ENCODE results near the gene AP3B1. TPM values are rescaled to one million over a fixed set of nuclear protein-coding genes. Genes with fewer than 3 reads are reported as not detected.

The AP3B1 gene
- total RNA-seq, 4 donors from 2014 or later: 31.2 to 42.1 (median 36.2) TPM

DNA sequence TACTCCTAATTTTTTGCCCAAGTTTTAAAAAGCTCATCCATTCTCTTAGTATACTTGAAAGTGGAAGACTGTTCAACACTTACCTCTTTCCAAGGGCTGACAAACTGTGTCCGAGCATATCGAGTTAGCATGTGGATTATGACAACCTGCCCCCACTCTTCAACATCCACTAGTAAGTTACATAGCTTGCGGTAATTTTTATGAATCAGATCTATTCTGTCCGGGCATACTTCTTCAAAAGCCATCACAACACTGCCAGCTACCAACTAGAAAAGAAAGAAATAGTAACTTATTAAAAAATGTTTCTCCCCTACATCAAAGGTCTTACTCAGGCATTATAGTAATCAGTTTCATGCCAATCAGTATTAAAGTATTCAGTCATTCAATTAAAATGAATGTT, 78.5 kb downstream of the AP3B1 start:
- no peak overlapping the region for H3K4me3 ChIP-seq
- no peaks in the 10 kb centered on the region for H3K4me1 ChIP-seq
- 77% methylated on average over 4 of the region's 4 CpGs for WGBS
- intact Hi-C loops (cut with DNase I): no loop called here
- TF ChIP-seq, protein P1, sequence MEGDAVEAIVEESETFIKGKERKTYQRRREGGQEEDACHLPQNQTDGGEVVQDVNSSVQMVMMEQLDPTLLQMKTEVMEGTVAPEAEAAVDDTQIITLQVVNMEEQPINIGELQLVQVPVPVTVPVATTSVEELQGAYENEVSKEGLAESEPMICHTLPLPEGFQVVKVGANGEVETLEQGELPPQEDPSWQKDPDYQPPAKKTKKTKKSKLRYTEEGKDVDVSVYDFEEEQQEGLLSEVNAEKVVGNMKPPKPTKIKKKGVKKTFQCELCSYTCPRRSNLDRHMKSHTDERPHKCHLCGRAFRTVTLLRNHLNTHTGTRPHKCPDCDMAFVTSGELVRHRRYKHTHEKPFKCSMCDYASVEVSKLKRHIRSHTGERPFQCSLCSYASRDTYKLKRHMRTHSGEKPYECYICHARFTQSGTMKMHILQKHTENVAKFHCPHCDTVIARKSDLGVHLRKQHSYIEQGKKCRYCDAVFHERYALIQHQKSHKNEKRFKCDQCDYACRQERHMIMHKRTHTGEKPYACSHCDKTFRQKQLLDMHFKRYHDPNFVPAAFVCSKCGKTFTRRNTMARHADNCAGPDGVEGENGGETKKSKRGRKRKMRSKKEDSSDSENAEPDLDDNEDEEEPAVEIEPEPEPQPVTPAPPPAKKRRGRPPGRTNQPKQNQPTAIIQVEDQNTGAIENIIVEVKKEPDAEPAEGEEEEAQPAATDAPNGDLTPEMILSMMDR (IDR thresholded peaks at IDR 0.05): no peak
- TF ChIP-seq POLR2AphosphoS5 (IDR thresholded peaks at IDR 0.05) (no peak), EP300 (IDR thresholded peaks at IDR 0.05) (no peak), POLR2A (IDR thresholded peaks at IDR 0.05; ENCODE audit: low read depth) (no peak)
- no peak for DNase-seq (ENCODE audit: extremely low spot score)
- no peak overlapping the region for H3K27ac ChIP-seq (replicated peaks in 1 of 4)
- H3K36me3 ChIP-seq: peaks cover 0 to 12% (median 9%) of the 10 kb centered on the region in 4 donors
- peaks cover 0 to 1% (median 0%) of the 10 kb centered on the region in 4 donors for H3K9me3 ChIP-seq
- H3K27me3 ChIP-seq: no peaks in the 10 kb centered on the region

DNA sequence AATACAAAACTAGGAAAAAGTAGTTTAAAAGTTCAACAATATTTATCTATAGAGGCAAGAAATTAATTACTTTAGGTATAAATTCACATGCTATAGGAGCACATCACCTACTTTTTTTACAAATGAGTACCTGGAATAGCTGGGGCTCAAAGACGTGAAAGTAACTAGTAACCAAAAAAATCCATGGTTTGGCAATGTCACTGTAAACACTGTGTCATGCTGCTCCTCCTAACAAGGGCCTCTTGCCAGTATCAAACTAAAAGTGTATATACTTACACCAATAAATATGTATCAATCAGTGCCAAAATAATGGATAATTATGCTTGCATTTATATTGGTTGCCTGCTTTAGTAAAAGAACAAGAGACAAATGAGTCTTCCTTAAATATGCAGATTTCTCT, 78.9 kb downstream of the AP3B1 start:
- WGBS: 53% methylated on average over 1 of the region's 1 CpG
- intact Hi-C loops (cut with DNase I): no loop called here
- no peak for TF ChIP-seq EP300 (IDR thresholded peaks at IDR 0.05)
- TF ChIP-seq, protein P1 (IDR thresholded peaks at IDR 0.05): no peak
- no peak for TF ChIP-seq POLR2AphosphoS5 (IDR thresholded peaks at IDR 0.05)
- TF ChIP-seq POLR2A (IDR thresholded peaks at IDR 0.05; ENCODE audit: low read depth): no peak
- no peaks in the 10 kb centered on the region for H3K27me3 ChIP-seq
- H3K27ac ChIP-seq (replicated peaks in 1 of 4): no peak overlapping the region
- H3K4me1 ChIP-seq: no peaks in the 10 kb centered on the region
- no peaks in the 10 kb centered on the region for H3K9me3 ChIP-seq
- DNase-seq (ENCODE audit: extremely low spot score): no peak
- H3K4me3 ChIP-seq: no peak overlapping the region
- peaks cover 0 to 7% (median 5%) of the 10 kb centered on the region in 4 donors for H3K36me3 ChIP-seq

DNA sequence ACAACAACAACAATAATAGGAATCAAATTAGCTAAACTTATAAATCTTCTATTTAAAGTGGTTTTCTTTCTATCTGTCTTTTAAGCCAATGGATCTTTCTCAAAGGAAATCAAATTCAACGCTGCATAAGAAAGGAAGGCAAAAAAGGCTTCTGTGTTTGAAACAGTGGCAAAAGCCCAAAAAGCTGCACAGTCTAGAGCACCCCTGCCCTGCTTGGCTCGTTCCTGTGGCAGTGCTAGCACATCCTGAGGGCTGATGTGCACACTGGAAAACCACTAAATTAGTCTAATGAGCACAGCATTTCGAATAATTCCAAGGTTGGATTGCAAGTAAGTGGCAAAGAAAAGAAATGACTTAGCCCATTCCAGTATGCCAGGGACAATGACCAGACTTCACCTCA, 80.7 kb downstream of the AP3B1 start:
- no peaks in the 10 kb centered on the region for H3K4me1 ChIP-seq
- no peaks in the 10 kb centered on the region for H3K27me3 ChIP-seq
- no peak overlapping the region for H3K27ac ChIP-seq (replicated peaks in 1 of 4)
- no peaks in the 10 kb centered on the region for H3K9me3 ChIP-seq
- DNase-seq (ENCODE audit: extremely low spot score): no peak
- H3K4me3 ChIP-seq: no peak overlapping the region
- intact Hi-C loops (cut with DNase I): no loop called here
- peaks cover 0 to 8% (median 3%) of the 10 kb centered on the region in 4 donors for H3K36me3 ChIP-seq
- TF ChIP-seq POLR2A (IDR thresholded peaks at IDR 0.05; ENCODE audit: low read depth) (no peak), EP300 (IDR thresholded peaks at IDR 0.05) (no peak), POLR2AphosphoS5 (IDR thresholded peaks at IDR 0.05) (no peak)
- TF ChIP-seq, protein P1 (IDR thresholded peaks at IDR 0.05): no peak
- 89% methylated on average over 3 of the region's 3 CpGs for WGBS

DNA sequence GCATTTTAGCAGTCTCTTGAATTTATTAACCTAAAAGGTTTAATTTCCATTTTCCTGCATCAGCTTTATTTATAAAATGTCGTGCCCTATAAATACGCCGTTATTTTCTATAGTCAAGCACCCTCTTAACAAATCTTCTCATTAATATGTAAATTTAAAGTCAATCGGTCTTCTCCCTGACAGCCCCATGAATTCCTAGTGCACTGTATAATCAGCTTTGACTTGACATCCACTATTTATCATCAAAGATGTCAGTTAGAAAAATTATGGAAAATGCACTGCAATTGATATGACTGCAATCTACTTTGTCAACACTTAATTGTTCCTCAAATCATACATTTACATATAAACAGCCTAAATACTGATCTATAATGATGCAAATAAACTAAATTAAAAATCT, 83.4 kb downstream of the AP3B1 start:
- Histone ChIP-seq H3K27me3 (no peaks in the 10 kb centered on the region), H3K4me1 (no peaks in the 10 kb centered on the region), H3K9me3 (no peaks in the 10 kb centered on the region), H3K36me3 (peaks cover 3 to 16% (median 10%) of the 10 kb centered on the region in 4 donors), H3K27ac (replicated peaks in 1 of 4) (no peak overlapping the region), H3K4me3 (no peak overlapping the region)
- intact Hi-C loops (cut with DNase I): no loop called here
- DNase-seq (ENCODE audit: extremely low spot score): no peak
- WGBS: 86% methylated on average over 4 of the region's 4 CpGs
- TF ChIP-seq POLR2AphosphoS5 (IDR thresholded peaks at IDR 0.05) (no peak), POLR2A (IDR thresholded peaks at IDR 0.05; ENCODE audit: low read depth) (no peak), EP300 (IDR thresholded peaks at IDR 0.05) (no peak)
- TF ChIP-seq, protein P1 (IDR thresholded peaks at IDR 0.05): no peak

DNA sequence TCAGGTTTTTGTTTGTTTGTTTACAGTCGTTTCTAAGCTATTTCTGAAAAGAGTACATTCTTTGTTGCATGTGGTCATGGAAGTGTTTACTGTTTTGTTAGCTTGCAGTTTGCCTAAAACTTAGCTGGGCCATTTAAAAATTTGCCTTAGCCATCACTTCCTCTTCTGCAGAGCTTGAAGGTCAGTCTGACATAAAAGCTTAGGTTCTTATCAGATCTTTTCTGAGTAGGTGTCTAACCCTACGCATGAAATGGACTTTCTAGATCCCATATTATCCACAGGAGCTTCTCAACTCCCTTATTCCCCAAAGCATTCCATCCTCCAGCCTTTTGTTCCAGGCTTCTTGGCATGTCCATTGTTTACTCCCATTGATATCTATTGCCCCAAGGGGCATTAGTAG, 90.3 kb downstream of the AP3B1 start:
- H3K4me3 ChIP-seq: no peak overlapping the region
- no peak overlapping the region for H3K27ac ChIP-seq (replicated peaks in 1 of 4)
- H3K4me1 ChIP-seq: no peaks in the 10 kb centered on the region
- WGBS: 86% methylated on average over 2 of the region's 2 CpGs
- no peaks in the 10 kb centered on the region for H3K9me3 ChIP-seq
- no peaks in the 10 kb centered on the region for H3K27me3 ChIP-seq
- intact Hi-C loops (cut with DNase I): no loop called here
- DNase-seq (ENCODE audit: extremely low spot score): no peak
- TF ChIP-seq POLR2AphosphoS5 (IDR thresholded peaks at IDR 0.05) (no peak), EP300 (IDR thresholded peaks at IDR 0.05) (no peak), POLR2A (IDR thresholded peaks at IDR 0.05; ENCODE audit: low read depth) (no peak)
- TF ChIP-seq, protein P1 (IDR thresholded peaks at IDR 0.05): no peak
- H3K36me3 ChIP-seq: peaks cover 3 to 26% (median 9%) of the 10 kb centered on the region in 4 donors
